ENCODE measurements around the gene ACAP3.
"Not testable (repeated sequence)": the region's sequence is repeated elsewhere in the genome, so short reads cannot be mapped to it uniquely, and the experiment has no call there.

Gene ACAP3

DNA sequence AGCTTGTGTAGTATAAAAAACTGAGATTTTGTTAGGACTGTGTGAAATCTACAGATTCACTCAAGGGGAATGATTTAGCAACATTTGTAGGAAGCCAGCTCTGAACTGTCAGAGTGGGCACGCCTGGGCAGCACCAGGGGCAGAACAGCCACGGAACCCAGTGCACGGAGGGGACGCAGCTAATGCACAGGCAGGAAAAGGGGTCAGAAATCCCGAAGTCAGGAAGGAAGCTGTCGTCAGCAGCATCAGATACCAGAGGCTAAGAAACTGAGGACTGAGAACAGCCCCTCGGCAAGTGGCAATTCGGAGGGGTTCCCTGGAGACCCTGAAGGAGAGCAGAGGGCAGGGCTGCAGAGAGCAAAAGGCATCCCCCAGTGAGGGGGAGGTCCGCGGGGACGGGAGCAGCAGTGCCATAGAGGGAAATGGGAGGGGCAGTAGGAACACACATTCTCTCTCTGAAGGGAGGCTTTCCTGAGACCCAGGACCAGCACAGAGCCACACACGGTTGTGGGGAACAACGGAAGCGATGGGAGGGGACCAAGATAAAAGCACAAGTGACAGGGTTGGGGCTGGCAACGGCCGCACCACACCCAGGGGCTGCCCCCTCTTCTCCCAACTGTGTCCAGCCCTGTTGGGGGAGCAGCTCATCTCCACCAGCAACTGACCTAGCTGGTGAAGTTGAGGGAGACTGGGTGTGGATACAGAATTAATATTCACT is 46.7 kb downstream of the ACAP3 start:
- Mint-ChIP-seq H3K27ac (peak overlapping the region; percentile 55), H3K9me3 (no peaks in the 10 kb centered on the region), H3K4me3 (peak overlapping the region; percentile 37), H3K36me3 (ENCODE audit: low read depth) (peaks cover 42% of the 10 kb centered on the region), H3K27me3 (ENCODE audit: low read depth) (no peaks in the 10 kb centered on the region), H3K4me1 (ENCODE audit: low read depth) (peaks cover 5% of the 10 kb centered on the region)
- no peak for DNase-seq (ENCODE audit: low spot score)

GRCh38 chr1:1259951-1260600 is 47.7 kb downstream of the ACAP3 start:
- no peaks in the 10 kb centered on the region for H3K9me3 Mint-ChIP-seq
- peak overlapping the region; percentile 45 for H3K27ac Mint-ChIP-seq
- H3K4me3 Mint-ChIP-seq = no peak overlapping the region
- H3K27me3 Mint-ChIP-seq (ENCODE audit: low read depth) = no peaks in the 10 kb centered on the region
- no peak for DNase-seq (ENCODE audit: low spot score)
- peaks cover 5% of the 10 kb centered on the region for H3K4me1 Mint-ChIP-seq (ENCODE audit: low read depth)
- H3K36me3 Mint-ChIP-seq (ENCODE audit: low read depth) = peaks cover 38% of the 10 kb centered on the region

DNA sequence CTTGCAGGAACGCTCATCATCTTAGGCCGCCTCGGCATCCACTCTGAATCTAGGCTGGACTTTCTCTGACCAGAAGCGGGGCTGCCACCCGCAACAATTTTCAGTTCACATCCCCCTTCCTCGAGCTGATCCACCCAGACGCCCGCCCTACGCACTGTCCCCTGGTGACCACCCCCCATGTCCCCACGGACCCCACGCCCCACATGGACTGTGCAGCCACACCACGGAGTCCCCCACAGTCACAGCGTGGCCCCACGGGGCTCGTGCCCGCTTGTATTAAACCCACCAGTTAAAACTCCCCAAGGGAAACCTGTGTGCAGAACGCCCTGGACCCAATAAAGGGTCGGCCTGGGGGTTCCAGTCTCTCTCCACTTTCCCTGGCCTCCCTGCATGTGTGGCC is 48.2 kb downstream of the ACAP3 start:
- DNase-seq (ENCODE audit: low spot score) = no peak
- no peak overlapping the region for H3K4me3 Mint-ChIP-seq
- H3K36me3 Mint-ChIP-seq (ENCODE audit: low read depth) = peaks cover 43% of the 10 kb centered on the region
- peaks cover 5% of the 10 kb centered on the region for H3K4me1 Mint-ChIP-seq (ENCODE audit: low read depth)
- peak overlapping the region; percentile 45 for H3K27ac Mint-ChIP-seq
- no peaks in the 10 kb centered on the region for H3K9me3 Mint-ChIP-seq
- H3K27me3 Mint-ChIP-seq (ENCODE audit: low read depth) = no peaks in the 10 kb centered on the region

DNA sequence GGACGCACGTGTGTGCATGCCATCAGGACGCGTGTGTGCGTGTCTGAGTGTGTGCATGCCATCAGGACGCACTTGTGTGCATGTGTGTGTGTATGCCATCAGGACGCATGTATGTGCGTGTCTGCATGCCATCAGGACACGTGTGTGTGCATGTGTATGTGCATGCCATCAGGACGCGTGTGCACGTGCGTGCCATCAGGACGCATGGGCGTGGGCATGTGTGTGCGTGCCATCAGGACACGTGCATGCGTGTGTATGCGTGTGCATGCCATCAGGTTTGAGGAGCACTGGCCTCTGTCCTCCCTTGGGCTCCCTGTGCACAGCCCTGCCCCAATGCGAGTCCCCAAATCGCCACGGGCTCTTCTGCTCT is 48.6 kb downstream of the ACAP3 start:
- Mint-ChIP-seq H3K27me3 (ENCODE audit: low read depth) (no peaks in the 10 kb centered on the region), H3K36me3 (ENCODE audit: low read depth) (peaks cover 44% of the 10 kb centered on the region), H3K4me3 (no peak overlapping the region), H3K4me1 (ENCODE audit: low read depth) (peaks cover 5% of the 10 kb centered on the region), H3K27ac (no peak overlapping the region), H3K9me3 (no peaks in the 10 kb centered on the region)
- no peak for DNase-seq (ENCODE audit: low spot score)

DNA sequence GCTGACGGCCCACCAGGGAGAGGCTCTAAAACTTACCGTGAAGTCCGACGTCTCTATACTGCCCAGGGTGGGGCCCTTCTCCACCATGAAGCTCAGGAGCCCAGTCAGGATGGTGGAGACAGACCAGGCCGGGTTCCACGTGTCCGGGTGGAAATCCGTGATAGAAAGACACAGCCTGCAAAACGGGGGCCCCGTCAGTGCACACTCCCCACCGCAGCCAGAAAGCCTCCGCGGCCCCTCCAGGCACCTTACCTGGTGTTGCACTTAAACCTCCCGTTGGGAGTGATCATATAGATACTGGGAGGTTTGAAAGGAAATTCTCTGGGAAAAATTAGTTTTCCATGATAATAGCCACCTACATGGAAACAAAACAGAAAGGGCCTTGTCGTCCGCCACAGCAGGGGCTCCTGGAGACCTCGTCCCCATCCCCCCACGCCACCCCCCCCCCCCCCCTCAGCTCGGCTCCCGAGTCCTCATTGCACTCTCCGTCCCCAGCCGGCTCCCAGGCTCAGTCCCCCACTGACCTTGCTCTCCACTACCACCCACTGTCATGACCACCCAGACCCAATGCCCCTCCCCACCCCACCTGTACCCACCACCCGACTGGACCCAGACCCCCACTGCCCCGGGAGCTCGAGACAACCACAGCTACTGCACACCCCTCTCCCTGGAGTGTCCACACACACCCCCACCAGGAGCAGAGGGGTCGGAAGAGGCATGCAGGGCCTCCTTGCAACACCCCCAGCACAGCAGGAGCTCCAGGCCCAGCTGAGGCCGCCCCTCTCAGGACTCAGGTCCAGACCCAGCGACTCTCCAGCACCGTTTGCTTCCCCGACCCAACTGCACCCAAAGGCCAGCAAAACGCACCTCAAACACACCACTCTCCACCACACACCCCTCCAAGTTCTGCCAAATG is 50.5 kb downstream of the ACAP3 start:
- Mint-ChIP-seq H3K4me3 (no peak overlapping the region), H3K27ac (peak overlapping the region; percentile 54), H3K27me3 (ENCODE audit: low read depth) (no peaks in the 10 kb centered on the region), H3K4me1 (ENCODE audit: low read depth) (peaks cover 5% of the 10 kb centered on the region), H3K36me3 (ENCODE audit: low read depth) (peaks cover 48% of the 10 kb centered on the region), H3K9me3 (no peaks in the 10 kb centered on the region)
- no peak for DNase-seq (ENCODE audit: low spot score)

- DNase-seq (ENCODE audit: low spot score) = no peak
- Mint-ChIP-seq H3K4me1 (ENCODE audit: low read depth) (peaks cover 8% of the 10 kb centered on the region), H3K27ac (no peak overlapping the region), H3K9me3 (no peaks in the 10 kb centered on the region), H3K4me3 (no peak overlapping the region), H3K27me3 (ENCODE audit: low read depth) (no peaks in the 10 kb centered on the region), H3K36me3 (ENCODE audit: low read depth) (peaks cover 46% of the 10 kb centered on the region)
Measured at GRCh38 chr1:1255611-1256010, 52.1 kb downstream of the ACAP3 start.

GRCh38 chr1:1255078-1255477 is 52.7 kb downstream of the ACAP3 start:
- Mint-ChIP-seq H3K36me3 (ENCODE audit: low read depth) (peaks cover 42% of the 10 kb centered on the region), H3K4me1 (ENCODE audit: low read depth) (peaks cover 10% of the 10 kb centered on the region), H3K27ac (no peak overlapping the region), H3K4me3 (no peak overlapping the region), H3K9me3 (no peaks in the 10 kb centered on the region), H3K27me3 (ENCODE audit: low read depth) (no peaks in the 10 kb centered on the region)
- DNase-seq (ENCODE audit: low spot score) = no peak

GRCh38 chr1:1254667-1254998 is 53.1 kb downstream of the ACAP3 start:
- DNase-seq (ENCODE audit: low spot score) = no peak
- no peak overlapping the region for H3K27ac Mint-ChIP-seq
- H3K36me3 Mint-ChIP-seq (ENCODE audit: low read depth) = peaks cover 38% of the 10 kb centered on the region
- H3K4me3 Mint-ChIP-seq = no peak overlapping the region
- peaks cover 10% of the 10 kb centered on the region for H3K4me1 Mint-ChIP-seq (ENCODE audit: low read depth)
- H3K9me3 Mint-ChIP-seq = no peaks in the 10 kb centered on the region
- H3K27me3 Mint-ChIP-seq (ENCODE audit: low read depth) = no peaks in the 10 kb centered on the region

- H3K4me3 Mint-ChIP-seq = no peak overlapping the region
- H3K9me3 Mint-ChIP-seq = no peaks in the 10 kb centered on the region
- peaks cover 10% of the 10 kb centered on the region for H3K4me1 Mint-ChIP-seq (ENCODE audit: low read depth)
- no peak for DNase-seq (ENCODE audit: low spot score)
- no peak overlapping the region for H3K27ac Mint-ChIP-seq
- no peaks in the 10 kb centered on the region for H3K27me3 Mint-ChIP-seq (ENCODE audit: low read depth)
- H3K36me3 Mint-ChIP-seq (ENCODE audit: low read depth) = peaks cover 35% of the 10 kb centered on the region
Measured at GRCh38 chr1:1253972-1254666, 53.6 kb downstream of the ACAP3 start.

DNA sequence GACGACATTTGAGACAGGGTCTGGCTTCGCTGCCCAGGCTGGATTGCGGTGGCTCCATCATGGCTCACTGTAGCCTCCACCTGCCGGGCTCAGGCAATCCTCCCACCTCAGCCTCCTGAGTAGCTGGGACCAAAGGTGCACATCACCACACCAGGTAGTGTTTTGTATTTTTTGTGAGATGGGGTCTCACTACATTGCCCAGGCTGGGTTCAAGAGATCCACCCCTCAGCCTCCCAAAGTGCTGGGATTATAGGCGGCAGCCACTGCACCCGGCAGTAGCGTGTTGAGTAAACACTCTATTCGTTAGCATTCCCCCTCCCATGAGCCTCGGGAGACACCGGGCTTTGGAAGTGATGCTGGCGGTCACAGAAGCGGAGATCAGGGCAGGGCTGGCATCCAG is 54.4 kb downstream of the ACAP3 start:
- Mint-ChIP-seq H3K36me3 (ENCODE audit: low read depth) (peaks cover 35% of the 10 kb centered on the region), H3K4me1 (ENCODE audit: low read depth) (peaks cover 10% of the 10 kb centered on the region), H3K27ac (no peak overlapping the region), H3K27me3 (ENCODE audit: low read depth) (no peaks in the 10 kb centered on the region), H3K4me3 (no peak overlapping the region), H3K9me3 (no peaks in the 10 kb centered on the region)
- DNase-seq (ENCODE audit: low spot score) = no peak

GRCh38 chr1:1250786-1251284 is 56.9 kb downstream of the ACAP3 start:
- DNase-seq (ENCODE audit: low spot score) = peak; percentile 69
- H3K4me1 Mint-ChIP-seq (ENCODE audit: low read depth) = peaks cover 7% of the 10 kb centered on the region
- peak overlapping the region; percentile 65 for H3K4me3 Mint-ChIP-seq
- peaks cover 3% of the 10 kb centered on the region for H3K27me3 Mint-ChIP-seq (ENCODE audit: low read depth)
- no peaks in the 10 kb centered on the region for H3K9me3 Mint-ChIP-seq
- peaks cover 26% of the 10 kb centered on the region for H3K36me3 Mint-ChIP-seq (ENCODE audit: low read depth)
- peak overlapping the region; percentile 89 for H3K27ac Mint-ChIP-seq

GRCh38 chr1:1248009-1248913 is 59.5 kb downstream of the ACAP3 start:
- not testable (repeated sequence) for H3K4me1 Mint-ChIP-seq (ENCODE audit: low read depth); H3K27ac Mint-ChIP-seq; H3K27me3 Mint-ChIP-seq (ENCODE audit: low read depth); DNase-seq (ENCODE audit: low spot score); H3K4me3 Mint-ChIP-seq; H3K9me3 Mint-ChIP-seq
- peaks cover 14% of the 10 kb centered on the region for H3K36me3 Mint-ChIP-seq (ENCODE audit: low read depth)
